Ascending aorta (tissue), 2 donors: ENCODE data around the gene TTC7B. TPM values are rescaled to one million over a fixed set of nuclear protein-coding genes. Genes with fewer than 3 reads are reported as not detected.

Experiments
- DNase-seq, 2 donors: peaks; one replicate each; pipeline ENCODE4 v3.0.0-alpha.2; 2019; ENCODE audit warnings: low spot score in 2 of 2
- H3K27ac ChIP-seq, 2 donors: fragments of 200-600 bp; sonication (generic); one replicate each; pipeline ENCODE4 v1.5.1; 2016 to 2017; ENCODE audit warnings: mild to moderate bottlenecking in 1 of 2
- H3K27me3 ChIP-seq: fragments of 200-600 bp; sonication (generic); one replicate; pipeline ENCODE4 v1.5.1; 2017
- H3K36me3 ChIP-seq, 2 donors: fragments of 200-600 bp; sonication (generic); one replicate each; pipeline ENCODE4 v1.5.1; 2016
- H3K4me1 ChIP-seq, 2 donors: fragments of 200-600 bp; sonication (generic); one replicate each; pipeline ENCODE4 v1.5.1; 2016 to 2017; ENCODE audit warnings: mild to moderate bottlenecking in 1 of 2
- H3K4me3 ChIP-seq, 2 donors: fragments of 200-600 bp; sonication (generic); one replicate each; pipeline ENCODE4 v1.5.1; 2016 to 2017; ENCODE audit warnings: mild to moderate bottlenecking in 1 of 2
- H3K9me3 ChIP-seq, 2 donors: fragments of 200-600 bp; sonication (generic); one replicate each; pipeline ENCODE4 v1.5.1; 2016
- CTCF ChIP-seq, 3 experiments: fragments of 200-600 bp in 2 of 3; fragments of 450-650 bp in 1 of 3; sonication (generic) in 2 of 3; IDR thresholded peaks; one replicate each; pipeline ENCODE4 v1.5.1; 2016 to 2019; ENCODE audit warnings: antibody characterized with exemption in 3 of 3, mild to moderate bottlenecking in 1 of 3, moderate library complexity in 1 of 3
- intact Hi-C: fragments of 100-400 bp; cut with DNase I; formaldehyde crosslinking; loops from one replicate; pipeline ENCODE4 v1.15.1; 2023
- total RNA-seq: library from RNA; depleted of rRNA; stranded (reverse); fragments of >200 nt; gene quantifications from one replicate; pipeline ENCODE4 v1.1.0, GENCODE V29; 2016

Gene TTC7B
- total RNA-seq, 1 donor from 2014 or later = 18.5 TPM

GRCh38 chr14:90520326-90520725 is 295.9 kb downstream of the TTC7B start:
- no peaks in the 10 kb centered on the region for H3K27me3 ChIP-seq
- intact Hi-C loops = loop anchor here (5.0 to 10.0 kb wide), 2 partner anchors 174 to 237 kb away; no protein-coding TSS in a partner anchor
- no peak for TF ChIP-seq CTCF (IDR thresholded peaks at IDR 0.05)

GRCh38 chr14:90519262-90519920 is 296.8 kb downstream of the TTC7B start:
- Histone ChIP-seq H3K9me3 (no peaks in the 10 kb centered on the region), H3K4me1 (peaks cover 13 to 32% of the 10 kb centered on the region in 2 donors), H3K36me3 (no peaks in the 10 kb centered on the region), H3K27me3 (no peaks in the 10 kb centered on the region), H3K4me3 (no peak overlapping the region), H3K27ac (no peak overlapping the region)
- intact Hi-C loops = no loop called here
- no peak for DNase-seq
- no peak for TF ChIP-seq CTCF (IDR thresholded peaks at IDR 0.05)

More at GRCh38 chr14:90520326-90520725, 295.9 kb downstream of the TTC7B start:
- H3K27ac ChIP-seq = peak overlapping the region; percentile 71 to 83
- H3K9me3 ChIP-seq = no peaks in the 10 kb centered on the region
- H3K4me1 ChIP-seq = peaks cover 16 to 39% of the 10 kb centered on the region in 2 donors
- H3K4me3 ChIP-seq = no peak overlapping the region
- no peaks in the 10 kb centered on the region for H3K36me3 ChIP-seq
- no peak for DNase-seq

- no peaks in the 10 kb centered on the region for H3K9me3 ChIP-seq
- TF ChIP-seq CTCF (IDR thresholded peaks at IDR 0.05) = peak in 2 of 3 experiments; percentile 28 to 36
- intact Hi-C loops = no loop called here
- H3K27ac ChIP-seq = no peak overlapping the region
- no peak overlapping the region for H3K4me3 ChIP-seq
- H3K36me3 ChIP-seq = no peaks in the 10 kb centered on the region
- H3K27me3 ChIP-seq = no peaks in the 10 kb centered on the region
- no peak for DNase-seq
- H3K4me1 ChIP-seq = peaks cover 8 to 29% of the 10 kb centered on the region in 2 donors
These were observed 297.3 kb downstream of the TTC7B start for GRCh38 chr14:90518941-90519256.

- H3K27me3 ChIP-seq = no peaks in the 10 kb centered on the region
- DNase-seq = no peak
- TF ChIP-seq CTCF (IDR thresholded peaks at IDR 0.05) = no peak
- no peak overlapping the region for H3K4me3 ChIP-seq
- peaks cover 7 to 30% of the 10 kb centered on the region in 2 donors for H3K4me1 ChIP-seq
- no peak overlapping the region for H3K27ac ChIP-seq
- no peaks in the 10 kb centered on the region for H3K9me3 ChIP-seq
- intact Hi-C loops = no loop called here
- H3K36me3 ChIP-seq = no peaks in the 10 kb centered on the region
These were observed 297.9 kb downstream of the TTC7B start for GRCh38 chr14:90518069-90518940.

- H3K4me1 ChIP-seq = peaks cover 3 to 23% of the 10 kb centered on the region in 2 donors
These were observed 299.0 kb downstream of the TTC7B start for GRCh38 chr14:90517076-90517841.

More at GRCh38 chr14:90517076-90517841, 299.0 kb downstream of the TTC7B start:
- no peak overlapping the region for H3K27ac ChIP-seq
- no peak for DNase-seq
- H3K27me3 ChIP-seq = no peaks in the 10 kb centered on the region
- H3K9me3 ChIP-seq = no peaks in the 10 kb centered on the region
- H3K36me3 ChIP-seq = no peaks in the 10 kb centered on the region
- TF ChIP-seq CTCF (IDR thresholded peaks at IDR 0.05) = no peak
- no peak overlapping the region for H3K4me3 ChIP-seq
- intact Hi-C loops = no loop called here
